ENCODE results near the gene PTTG2.

Gene PTTG2

GRCh38 chr4:37982736-37983135 lies 22.5 kb downstream of the PTTG2 start:
- no peak for DNase-seq (ENCODE audit: low read depth)
- no peak overlapping the region for H3K4me3 ChIP-seq (ENCODE audit: control insufficient read depth, low read depth, low read length)
- TF ChIP-seq CTCF (conservative IDR thresholded peaks at IDR 0.05; ENCODE audit: control insufficient read depth, insufficient read depth, low read depth, low read length) = no peak

GRCh38 chr4:37983951-37984350 lies 23.8 kb downstream of the PTTG2 start:
- DNase-seq (ENCODE audit: low read depth) = peak; percentile 37
- no peak overlapping the region for H3K4me3 ChIP-seq (ENCODE audit: control insufficient read depth, low read depth, low read length)
- no peak for TF ChIP-seq CTCF (conservative IDR thresholded peaks at IDR 0.05; ENCODE audit: control insufficient read depth, insufficient read depth, low read depth, low read length)

GRCh38 chr4:37985730-37986275 lies 25.6 kb downstream of the PTTG2 start:
- TF ChIP-seq CTCF (conservative IDR thresholded peaks at IDR 0.05; ENCODE audit: control insufficient read depth, insufficient read depth, low read depth, low read length) = no peak
- no peak overlapping the region for H3K4me3 ChIP-seq (ENCODE audit: control insufficient read depth, low read depth, low read length)
- no peak for DNase-seq (ENCODE audit: low read depth)

- no peak for DNase-seq (ENCODE audit: low read depth)
- H3K4me3 ChIP-seq (ENCODE audit: control insufficient read depth, low read depth, low read length) = no peak overlapping the region
- TF ChIP-seq CTCF (conservative IDR thresholded peaks at IDR 0.05; ENCODE audit: control insufficient read depth, insufficient read depth, low read depth, low read length) = no peak
Observed at GRCh38 chr4:37988670-37989069, 28.5 kb downstream of the PTTG2 start.

- DNase-seq (ENCODE audit: low read depth) = no peak
- H3K4me3 ChIP-seq (ENCODE audit: control insufficient read depth, low read depth, low read length) = no peak overlapping the region
- TF ChIP-seq CTCF (conservative IDR thresholded peaks at IDR 0.05; ENCODE audit: control insufficient read depth, insufficient read depth, low read depth, low read length) = no peak
Observed at GRCh38 chr4:37989398-37990260, 29.4 kb downstream of the PTTG2 start.

- no peak for DNase-seq (ENCODE audit: low read depth)
- no peak overlapping the region for H3K4me3 ChIP-seq (ENCODE audit: control insufficient read depth, low read depth, low read length)
- TF ChIP-seq CTCF (conservative IDR thresholded peaks at IDR 0.05; ENCODE audit: control insufficient read depth, insufficient read depth, low read depth, low read length) = no peak
Observed at GRCh38 chr4:37990731-37991245, 30.6 kb downstream of the PTTG2 start.

Measured in fibroblast of mammary gland (primary cell).